ENCODE data around the gene SLC10A1. TPM values are rescaled to one million over a fixed set of nuclear protein-coding genes. Genes with fewer than 3 reads are reported as not detected.

SLC10A1 gene
- total and polyA plus RNA-seq, 4 donors: 1.1 to 77.3 (median 60.3) TPM

DNA sequence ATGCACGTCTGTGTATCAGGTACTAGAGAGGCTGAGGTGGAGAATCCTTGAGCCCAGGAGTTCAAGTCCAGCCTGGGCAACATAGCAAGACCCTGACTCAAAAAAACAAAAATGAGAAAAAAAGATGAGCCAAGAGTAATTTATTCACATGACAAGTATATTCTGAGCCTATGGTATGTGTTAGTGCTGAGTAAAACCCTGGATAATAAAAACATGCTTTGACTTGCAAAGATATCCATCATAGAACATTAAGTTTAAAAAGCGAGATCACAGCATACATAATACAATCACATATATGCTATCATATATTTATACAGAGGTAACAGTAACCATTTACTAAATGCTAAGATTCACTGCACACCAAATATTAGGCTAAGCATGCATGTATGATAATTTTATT is 23.9 kb upstream of the SLC10A1 start (continued):
- TF ChIP-seq, protein P1, sequence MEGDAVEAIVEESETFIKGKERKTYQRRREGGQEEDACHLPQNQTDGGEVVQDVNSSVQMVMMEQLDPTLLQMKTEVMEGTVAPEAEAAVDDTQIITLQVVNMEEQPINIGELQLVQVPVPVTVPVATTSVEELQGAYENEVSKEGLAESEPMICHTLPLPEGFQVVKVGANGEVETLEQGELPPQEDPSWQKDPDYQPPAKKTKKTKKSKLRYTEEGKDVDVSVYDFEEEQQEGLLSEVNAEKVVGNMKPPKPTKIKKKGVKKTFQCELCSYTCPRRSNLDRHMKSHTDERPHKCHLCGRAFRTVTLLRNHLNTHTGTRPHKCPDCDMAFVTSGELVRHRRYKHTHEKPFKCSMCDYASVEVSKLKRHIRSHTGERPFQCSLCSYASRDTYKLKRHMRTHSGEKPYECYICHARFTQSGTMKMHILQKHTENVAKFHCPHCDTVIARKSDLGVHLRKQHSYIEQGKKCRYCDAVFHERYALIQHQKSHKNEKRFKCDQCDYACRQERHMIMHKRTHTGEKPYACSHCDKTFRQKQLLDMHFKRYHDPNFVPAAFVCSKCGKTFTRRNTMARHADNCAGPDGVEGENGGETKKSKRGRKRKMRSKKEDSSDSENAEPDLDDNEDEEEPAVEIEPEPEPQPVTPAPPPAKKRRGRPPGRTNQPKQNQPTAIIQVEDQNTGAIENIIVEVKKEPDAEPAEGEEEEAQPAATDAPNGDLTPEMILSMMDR (IDR thresholded peaks at IDR 0.05; ENCODE audit: low read depth, low read length, missing input control): no peak
- no peak for TF ChIP-seq RAD21 (IDR thresholded peaks at IDR 0.05)
- TF ChIP-seq HNF4G (IDR thresholded peaks at IDR 0.05): no peak

GRCh38 chr14:69819607-69820006 is 22.6 kb upstream of the SLC10A1 start:
- Histone ChIP-seq H3K4me3 (ENCODE audit: low read depth in 1 of 3, low read length in 3 of 3) (no peak overlapping the region), H3K4me1 (ENCODE audit: control insufficient read depth in 4 of 4, insufficient read depth in 4 of 4, low read length in 3 of 4) (no peaks in the 10 kb centered on the region), H3K9me3 (ENCODE audit: control insufficient read depth in 4 of 4, low read length in 3 of 4) (no peaks in the 10 kb centered on the region), H3K27ac (ENCODE audit: low read depth in 1 of 2, low read length in 2 of 2) (no peak overlapping the region), H3K9ac (ENCODE audit: low read depth in 1 of 2, low read length in 2 of 2) (no peak overlapping the region), H3K36me3 (ENCODE audit: control insufficient read depth in 4 of 4, insufficient read depth in 3 of 4, low read depth in 1 of 4, low read length in 3 of 4) (peaks cover 0 to 3% (median 0%) of the 10 kb centered on the region in 4 donors), H3K27me3 (ENCODE audit: control insufficient read depth in 4 of 4, insufficient read depth in 4 of 4, low read length in 3 of 4) (no peaks in the 10 kb centered on the region)
- WGBS: 85% methylated on average over 8 of the region's 8 CpGs
- no peak for TF ChIP-seq SP1 (IDR thresholded peaks at IDR 0.05)
- DNase-seq (ENCODE audit: low spot score): no peak

GRCh38 chr14:69818758-69819191 is 21.7 kb upstream of the SLC10A1 start:
- 7% methylated on average over 11 of the region's 11 CpGs for WGBS
- H3K4me3 ChIP-seq (ENCODE audit: low read depth in 1 of 3, low read length in 3 of 3): no peak overlapping the region
- H3K27me3 ChIP-seq (ENCODE audit: control insufficient read depth in 4 of 4, insufficient read depth in 4 of 4, low read length in 3 of 4): no peaks in the 10 kb centered on the region
- no peaks in the 10 kb centered on the region for H3K9me3 ChIP-seq (ENCODE audit: control insufficient read depth in 4 of 4, low read length in 3 of 4)
- H3K9ac ChIP-seq (ENCODE audit: low read depth in 1 of 2, low read length in 2 of 2): no peak overlapping the region
- no peaks in the 10 kb centered on the region for H3K4me1 ChIP-seq (ENCODE audit: control insufficient read depth in 4 of 4, insufficient read depth in 4 of 4, low read length in 3 of 4)
- H3K27ac ChIP-seq (ENCODE audit: low read depth in 1 of 2, low read length in 2 of 2): no peak overlapping the region
- peak; percentile 64 for DNase-seq (ENCODE audit: low spot score)
- peaks cover 0 to 3% (median 0%) of the 10 kb centered on the region in 4 donors for H3K36me3 ChIP-seq (ENCODE audit: control insufficient read depth in 4 of 4, insufficient read depth in 3 of 4, low read depth in 1 of 4, low read length in 3 of 4)
- TF ChIP-seq RAD21 (IDR thresholded peaks at IDR 0.05) (peak; percentile 96 to 98), FOXA2 (IDR thresholded peaks at IDR 0.05) (no peak), ATF3 (IDR thresholded peaks at IDR 0.05) (no peak), NR2F2 (IDR thresholded peaks at IDR 0.05) (no peak), HNF4A (conservative IDR thresholded peaks at IDR 0.05) (peak in 1 of 2 donors; percentile 36), HNF4G (IDR thresholded peaks at IDR 0.05) (no peak), TAF1 (conservative IDR thresholded peaks at IDR 0.05) (no peak), JUND (IDR thresholded peaks at IDR 0.05) (no peak), YY1 (IDR thresholded peaks at IDR 0.05) (no peak), FOXA1 (IDR thresholded peaks at IDR 0.05) (no peak), GABPA (IDR thresholded peaks at IDR 0.05 in 1 of 2, conservative IDR thresholded peaks at IDR 0.05 in 1 of 2) (no peak), ZBTB33 (IDR thresholded peaks at IDR 0.05) (no peak), RXRA (IDR thresholded peaks at IDR 0.05) (no peak), SP1 (IDR thresholded peaks at IDR 0.05) (no peak)
- TF ChIP-seq, protein P2, sequence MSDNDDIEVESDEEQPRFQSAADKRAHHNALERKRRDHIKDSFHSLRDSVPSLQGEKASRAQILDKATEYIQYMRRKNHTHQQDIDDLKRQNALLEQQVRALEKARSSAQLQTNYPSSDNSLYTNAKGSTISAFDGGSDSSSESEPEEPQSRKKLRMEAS (IDR thresholded peaks at IDR 0.05): peak; percentile 11
- TF ChIP-seq, protein P1 (IDR thresholded peaks at IDR 0.05; ENCODE audit: low read depth, low read length, missing input control): peak; percentile 94
- TF ChIP-seq, protein P3, sequence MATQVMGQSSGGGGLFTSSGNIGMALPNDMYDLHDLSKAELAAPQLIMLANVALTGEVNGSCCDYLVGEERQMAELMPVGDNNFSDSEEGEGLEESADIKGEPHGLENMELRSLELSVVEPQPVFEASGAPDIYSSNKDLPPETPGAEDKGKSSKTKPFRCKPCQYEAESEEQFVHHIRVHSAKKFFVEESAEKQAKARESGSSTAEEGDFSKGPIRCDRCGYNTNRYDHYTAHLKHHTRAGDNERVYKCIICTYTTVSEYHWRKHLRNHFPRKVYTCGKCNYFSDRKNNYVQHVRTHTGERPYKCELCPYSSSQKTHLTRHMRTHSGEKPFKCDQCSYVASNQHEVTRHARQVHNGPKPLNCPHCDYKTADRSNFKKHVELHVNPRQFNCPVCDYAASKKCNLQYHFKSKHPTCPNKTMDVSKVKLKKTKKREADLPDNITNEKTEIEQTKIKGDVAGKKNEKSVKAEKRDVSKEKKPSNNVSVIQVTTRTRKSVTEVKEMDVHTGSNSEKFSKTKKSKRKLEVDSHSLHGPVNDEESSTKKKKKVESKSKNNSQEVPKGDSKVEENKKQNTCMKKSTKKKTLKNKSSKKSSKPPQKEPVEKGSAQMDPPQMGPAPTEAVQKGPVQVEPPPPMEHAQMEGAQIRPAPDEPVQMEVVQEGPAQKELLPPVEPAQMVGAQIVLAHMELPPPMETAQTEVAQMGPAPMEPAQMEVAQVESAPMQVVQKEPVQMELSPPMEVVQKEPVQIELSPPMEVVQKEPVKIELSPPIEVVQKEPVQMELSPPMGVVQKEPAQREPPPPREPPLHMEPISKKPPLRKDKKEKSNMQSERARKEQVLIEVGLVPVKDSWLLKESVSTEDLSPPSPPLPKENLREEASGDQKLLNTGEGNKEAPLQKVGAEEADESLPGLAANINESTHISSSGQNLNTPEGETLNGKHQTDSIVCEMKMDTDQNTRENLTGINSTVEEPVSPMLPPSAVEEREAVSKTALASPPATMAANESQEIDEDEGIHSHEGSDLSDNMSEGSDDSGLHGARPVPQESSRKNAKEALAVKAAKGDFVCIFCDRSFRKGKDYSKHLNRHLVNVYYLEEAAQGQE (IDR thresholded peaks at IDR 0.05): no peak
